HG03097 (cell line): ENCODE results near the gene ELK3.

Experiments
- ATAC-seq: cut with Tn5 transposase; IDR thresholded peaks from one replicate; pipeline ENCODE4 v1.9.1; 2021; ENCODE audit not compliant: unreplicated experiment, low FRiP score

Gene ELK3

DNA sequence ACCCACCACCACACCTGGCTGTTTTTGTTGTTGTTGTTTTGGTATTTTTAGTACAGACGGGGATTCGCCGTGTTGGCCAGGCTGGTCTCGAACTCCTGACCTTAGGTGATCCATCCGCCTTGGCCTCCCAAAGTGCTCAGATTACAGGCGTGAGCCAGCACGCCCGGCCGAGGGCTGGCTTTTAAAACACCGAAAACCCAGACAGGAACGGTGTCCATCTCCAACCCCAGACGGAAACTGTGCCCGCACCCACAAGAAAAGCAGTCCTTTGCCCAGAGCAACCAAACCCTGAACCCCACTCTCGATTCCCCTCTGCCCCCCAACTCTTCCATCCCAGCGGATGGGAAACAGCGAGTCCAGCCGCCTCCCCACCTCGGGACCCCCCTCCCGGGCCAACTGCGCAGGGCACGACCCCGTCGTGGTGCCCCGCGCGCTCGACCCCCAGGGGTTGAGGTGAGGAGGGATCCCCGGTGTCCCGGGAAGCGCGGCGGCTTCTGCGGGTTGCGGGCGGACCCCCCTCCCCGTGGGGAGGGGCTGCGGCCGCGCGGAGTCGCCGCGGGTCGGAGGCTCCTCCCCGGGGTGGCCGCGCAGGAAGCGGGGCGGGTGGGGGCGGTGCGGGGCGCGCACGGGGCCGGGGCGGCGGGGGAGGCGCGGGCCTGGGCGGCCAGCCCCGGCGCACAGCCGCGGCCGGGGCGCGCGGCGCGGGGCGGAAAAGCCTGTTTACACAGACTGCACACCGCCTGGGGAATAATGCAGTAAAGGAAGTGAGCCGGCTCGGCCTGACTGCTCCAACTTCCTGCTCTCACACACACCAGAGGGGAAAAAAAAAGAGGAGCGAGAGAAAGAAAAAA is at the start of gene ELK3:
Gene ELK3 (plus strand): TSS at position 651 of the 851 bp plus-strand sequence.
- peak; percentile 52 for ATAC-seq

DNA sequence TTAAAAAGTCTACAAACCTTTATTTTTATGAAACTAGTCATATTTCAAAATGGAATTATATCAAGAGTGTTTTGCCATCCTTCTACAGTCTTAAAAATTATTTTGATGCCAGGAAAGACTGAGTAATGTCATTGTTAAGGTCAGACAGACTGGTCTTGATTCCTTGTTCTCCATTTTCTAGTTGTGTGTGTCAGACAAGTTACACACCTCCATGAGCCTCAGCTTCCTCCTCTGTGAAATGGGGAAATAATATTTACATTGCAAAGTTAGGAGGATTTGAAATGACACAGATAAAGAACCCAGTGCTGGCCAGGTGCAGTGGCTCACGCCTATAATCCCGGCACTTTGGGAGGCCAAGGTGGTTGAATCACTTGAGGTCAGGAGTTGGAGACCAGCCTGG is 47.4 kb upstream of the ELK3 start:
- no peak for ATAC-seq

DNA sequence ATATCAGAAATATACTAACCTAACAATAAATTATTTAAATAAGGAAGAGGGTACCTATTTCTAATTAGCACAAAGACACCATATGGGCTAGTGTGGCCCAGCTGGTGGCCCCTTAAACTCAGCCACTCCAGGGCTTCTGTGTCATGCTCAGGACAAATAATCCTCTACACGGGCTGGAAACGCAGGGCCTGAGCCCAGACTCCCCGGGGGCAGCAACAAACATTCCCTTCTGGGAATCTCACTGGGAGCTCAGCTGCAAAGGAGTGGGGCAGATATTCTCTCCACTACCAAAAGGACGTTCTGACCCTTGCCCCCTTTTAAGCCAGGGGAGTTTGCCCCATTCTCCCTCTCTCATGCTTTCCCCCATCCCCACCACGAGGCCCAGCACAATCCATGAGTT is 43.7 kb upstream of the ELK3 start:
- no peak for ATAC-seq

DNA sequence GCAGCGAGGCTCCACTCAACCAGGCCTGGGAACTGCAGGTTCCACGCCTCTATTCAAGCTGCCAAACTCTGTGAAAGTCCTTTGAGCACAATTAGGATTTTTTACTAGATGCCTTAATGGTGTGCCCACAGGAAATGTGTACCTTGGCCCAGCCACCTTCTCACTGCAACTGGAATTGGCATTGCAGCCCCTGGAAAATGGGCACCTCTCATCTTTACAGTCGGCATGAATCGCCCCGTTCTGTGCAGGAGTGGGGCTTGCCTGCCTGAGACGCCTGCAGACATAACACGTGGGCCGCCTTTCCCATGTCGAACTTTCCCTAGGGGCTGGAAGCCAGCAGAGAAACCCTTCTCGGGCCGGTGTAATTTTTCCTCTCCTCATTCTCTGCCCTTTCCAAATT is 42.0 kb upstream of the ELK3 start:
- no peak for ATAC-seq

DNA sequence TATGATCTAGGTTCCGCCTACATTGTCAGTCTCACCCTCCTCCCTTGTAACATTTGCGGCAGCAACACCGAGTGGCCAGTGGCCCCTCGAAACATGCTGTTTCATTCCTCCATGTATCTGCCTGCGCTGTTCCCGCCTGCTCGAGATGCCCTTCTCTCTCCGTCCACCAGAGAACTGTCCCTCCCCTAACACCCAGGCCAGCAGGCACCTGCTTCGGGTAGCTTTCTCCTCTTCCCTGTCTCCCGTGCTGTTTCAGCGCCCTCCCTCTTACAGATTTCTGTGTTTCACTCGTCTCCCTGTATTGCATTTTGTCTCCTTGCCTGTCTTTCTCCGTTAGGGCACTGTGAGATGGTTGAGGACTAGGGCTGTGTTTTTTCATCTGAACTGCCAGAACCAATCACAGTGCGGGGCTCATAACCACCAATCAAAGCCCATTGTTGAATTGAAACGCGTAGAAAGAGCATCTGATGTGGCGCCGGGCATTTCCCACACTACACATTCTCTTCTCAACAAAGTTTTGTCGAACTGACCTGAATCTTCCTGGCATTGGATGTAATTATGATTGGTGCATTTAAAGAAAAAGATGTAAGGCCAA is 40.9 kb upstream of the ELK3 start:
- ATAC-seq = no peak

DNA sequence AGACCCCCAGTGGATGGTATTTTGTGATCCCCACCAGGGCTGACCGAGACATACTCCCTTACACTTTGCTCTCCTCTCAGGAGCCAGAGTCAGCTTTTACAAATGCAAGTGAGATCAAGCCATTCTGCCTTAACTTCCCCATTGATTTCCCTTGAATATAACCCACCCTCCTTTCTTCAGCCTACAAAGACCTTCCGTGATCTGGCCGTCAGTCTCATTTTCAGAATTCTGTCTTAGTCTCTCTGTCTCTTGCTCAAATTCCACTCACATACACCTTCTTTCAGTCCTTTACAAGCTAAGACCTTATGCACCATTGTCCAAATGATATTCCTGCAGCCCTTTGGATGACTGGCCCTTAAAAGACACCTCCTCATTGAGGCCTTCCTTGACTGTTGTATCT is 39.0 kb upstream of the ELK3 start:
- ATAC-seq = no peak

DNA sequence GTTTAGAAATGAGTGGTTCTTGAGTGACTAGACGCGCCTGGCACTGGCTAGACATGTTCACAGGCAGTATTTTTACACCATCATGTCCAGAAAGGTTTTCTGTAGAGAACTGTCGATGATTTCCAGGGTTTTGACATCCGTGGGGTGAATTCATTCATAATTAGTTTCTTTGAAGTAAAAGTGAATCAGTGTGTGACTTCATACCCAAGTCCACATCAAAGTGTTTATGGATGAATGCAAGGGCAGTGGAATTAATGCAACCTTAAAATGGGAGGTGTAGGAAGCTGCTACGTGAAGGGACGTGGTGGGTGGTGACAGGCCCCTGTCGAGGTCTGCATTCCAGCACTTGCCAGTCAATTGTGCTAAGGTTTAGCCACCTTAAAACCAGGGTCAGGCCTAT is 38.4 kb upstream of the ELK3 start:
- ATAC-seq = no peak

DNA sequence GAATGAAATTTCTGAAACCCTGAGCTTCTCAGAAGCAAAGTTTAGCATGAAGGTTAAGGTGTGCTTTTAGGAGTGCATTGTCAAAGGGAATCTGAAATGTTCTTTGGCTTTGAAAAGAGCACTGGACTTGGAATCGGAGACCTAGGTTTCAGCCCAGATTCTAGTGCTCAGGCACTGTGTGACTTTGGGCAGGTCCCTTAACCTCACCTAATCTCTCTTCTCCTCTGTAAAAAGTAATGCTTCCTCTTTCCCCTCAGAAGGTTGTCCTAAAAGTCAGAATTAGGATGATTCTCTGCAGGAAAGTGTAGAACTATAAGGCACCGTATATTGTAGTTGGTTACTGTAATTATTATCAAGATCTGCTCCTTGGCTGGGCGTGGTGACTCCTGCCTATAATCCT is 38.0 kb upstream of the ELK3 start:
- no peak for ATAC-seq

DNA sequence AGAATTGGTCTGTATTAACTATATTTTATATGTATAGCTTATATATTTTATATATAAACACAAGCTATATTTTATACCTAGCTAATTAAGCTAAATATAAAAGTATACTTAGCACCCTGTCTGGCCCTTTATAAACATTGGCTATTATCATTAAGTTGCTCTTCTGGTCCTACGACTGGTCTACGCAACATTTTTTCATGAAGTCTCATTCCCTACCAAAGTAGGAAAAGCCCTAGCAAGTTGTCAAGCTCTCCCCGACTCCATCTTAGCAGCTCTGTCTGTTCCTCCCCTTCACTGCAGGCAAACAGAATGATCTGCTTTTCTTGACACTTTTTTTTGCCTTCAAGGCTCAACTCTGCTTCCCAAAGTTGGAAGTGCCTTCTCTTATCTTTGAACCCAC is 36.7 kb upstream of the ELK3 start:
- ATAC-seq = no peak

DNA sequence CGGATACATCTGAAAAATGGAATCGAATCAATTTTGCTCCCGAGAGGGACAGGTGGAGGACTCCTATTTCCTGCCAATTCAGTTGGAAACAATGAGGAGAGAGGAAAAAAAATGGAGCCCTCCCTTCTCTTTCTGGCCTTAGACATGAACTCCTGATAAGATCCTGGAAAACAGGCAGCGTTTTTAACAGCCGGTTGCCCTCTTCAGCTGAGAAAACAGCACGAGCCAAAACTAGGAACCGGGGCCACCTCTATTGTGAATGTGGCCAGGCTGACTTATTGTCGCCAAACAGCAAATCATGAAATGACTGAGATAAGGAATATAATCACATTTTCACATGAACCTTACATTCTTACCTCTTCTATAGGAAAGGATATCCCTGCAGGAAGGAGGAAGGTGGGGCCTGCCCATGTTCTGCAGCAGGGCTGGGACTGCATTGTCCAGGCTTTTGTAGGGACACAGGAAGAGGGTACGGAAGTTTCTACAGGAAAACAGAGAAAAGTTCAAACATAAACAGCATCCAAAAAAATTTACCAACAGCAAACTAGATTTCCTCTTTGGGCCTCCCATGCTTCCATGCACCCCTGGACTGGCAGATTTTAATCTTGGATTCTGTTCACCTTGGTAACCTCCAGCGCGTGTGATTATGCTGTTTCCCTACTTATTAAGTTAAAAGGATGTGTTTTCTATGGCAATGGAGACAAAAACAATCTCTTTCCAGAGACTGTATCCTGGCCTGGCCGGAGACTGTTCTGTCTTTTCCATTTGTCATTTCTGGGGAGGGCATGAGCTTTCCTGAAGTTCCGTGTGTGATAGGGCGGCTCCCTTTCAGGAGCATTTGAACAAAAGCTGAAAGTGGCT is 29.0 kb upstream of the ELK3 start:
- ATAC-seq = no peak

DNA sequence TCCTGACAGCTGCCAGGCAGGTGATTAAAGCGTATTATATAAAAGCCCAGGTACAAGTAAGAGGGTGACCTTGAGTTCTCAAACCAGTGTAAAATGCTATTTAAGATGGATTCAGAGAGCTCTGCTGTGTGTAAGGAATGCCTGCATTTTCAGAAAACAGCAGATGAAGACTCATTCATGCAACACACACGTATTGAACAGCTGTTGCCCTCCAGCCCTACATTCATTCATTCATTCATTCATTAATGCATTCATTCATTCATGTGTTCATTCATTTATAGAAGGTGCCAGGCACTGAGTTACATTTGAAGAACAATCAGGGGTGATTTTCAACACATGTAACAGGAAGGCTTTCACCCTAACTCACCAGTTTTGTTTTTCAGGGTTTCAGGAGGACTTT is 27.4 kb upstream of the ELK3 start:
- no peak for ATAC-seq

DNA sequence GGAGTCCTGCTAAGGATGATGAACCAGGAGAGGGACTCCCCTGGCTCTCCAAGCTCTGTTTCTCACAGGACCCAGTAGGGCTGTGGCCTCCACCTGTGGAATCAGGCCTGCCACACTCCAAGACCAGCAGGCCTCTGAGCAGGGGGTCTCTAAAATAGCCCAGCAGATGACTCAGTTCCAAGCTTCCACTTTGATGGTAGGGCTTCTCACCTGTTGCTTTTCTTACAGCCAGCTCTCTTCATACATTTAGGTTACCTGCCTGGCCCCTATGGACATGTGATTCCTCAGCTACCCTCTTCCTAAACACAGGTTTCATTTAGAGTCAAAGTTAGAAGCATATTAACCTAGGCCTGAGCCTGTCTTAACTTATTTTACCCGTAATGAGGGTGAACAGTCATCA is 26.7 kb upstream of the ELK3 start:
- no peak for ATAC-seq

DNA sequence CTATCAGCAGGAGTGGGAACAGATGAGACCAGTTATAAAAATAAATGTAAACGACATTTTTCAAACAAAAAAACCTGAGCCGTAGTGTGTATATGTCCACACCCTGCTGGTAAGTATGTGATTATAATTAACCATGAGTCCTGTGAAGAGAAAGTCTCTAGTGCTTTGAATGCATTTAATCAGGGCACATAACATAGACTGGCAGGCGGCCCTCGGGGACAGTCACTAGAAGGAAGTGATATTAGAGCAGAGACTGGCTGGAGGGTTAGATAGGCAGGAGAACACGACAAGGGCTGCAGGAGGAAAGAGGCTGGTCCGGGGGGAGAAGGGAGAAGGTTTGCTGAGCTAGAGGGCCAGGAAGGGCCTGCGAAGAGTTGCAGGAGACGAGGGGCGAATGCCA is 23.8 kb upstream of the ELK3 start:
- no peak for ATAC-seq

DNA sequence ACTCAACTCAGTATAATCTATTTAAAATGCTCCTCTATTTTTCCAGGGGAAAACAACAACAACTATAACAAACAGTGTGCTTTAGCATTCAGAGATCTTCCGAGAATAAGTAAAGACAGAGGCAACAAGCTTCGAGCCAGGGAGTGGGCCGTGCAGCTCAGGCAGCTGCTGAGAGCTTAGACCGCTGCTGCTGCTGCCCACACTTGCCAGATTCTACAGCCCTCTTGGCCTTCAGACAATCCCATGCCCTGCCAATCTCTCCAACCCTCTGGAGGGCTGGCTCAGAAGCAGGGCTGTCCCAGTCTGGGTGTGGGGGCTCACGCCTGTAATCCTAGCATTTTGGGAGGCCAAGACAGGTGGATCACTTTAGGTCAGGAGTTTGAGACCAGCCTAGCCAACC is 23.4 kb upstream of the ELK3 start:
- ATAC-seq = no peak

DNA sequence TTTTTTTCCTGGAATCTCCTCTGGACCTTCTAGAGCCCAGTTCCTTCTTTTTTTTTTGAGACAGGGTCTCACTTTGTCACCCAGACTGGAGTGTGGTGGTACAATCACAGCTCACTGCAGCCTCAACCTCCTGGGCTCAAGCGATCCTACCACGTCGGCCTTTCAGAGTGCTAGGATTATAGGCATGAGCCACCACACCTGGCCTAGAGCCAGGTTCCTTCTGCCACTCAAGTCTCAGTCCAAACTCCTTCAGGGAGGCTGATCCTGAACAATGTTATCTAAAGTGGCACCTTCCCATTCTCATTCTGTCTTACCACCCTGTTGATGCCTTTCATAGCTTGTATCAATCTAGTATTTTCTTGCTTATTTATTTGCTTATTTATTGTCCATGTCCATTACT is 22.3 kb upstream of the ELK3 start:
- no peak for ATAC-seq

DNA sequence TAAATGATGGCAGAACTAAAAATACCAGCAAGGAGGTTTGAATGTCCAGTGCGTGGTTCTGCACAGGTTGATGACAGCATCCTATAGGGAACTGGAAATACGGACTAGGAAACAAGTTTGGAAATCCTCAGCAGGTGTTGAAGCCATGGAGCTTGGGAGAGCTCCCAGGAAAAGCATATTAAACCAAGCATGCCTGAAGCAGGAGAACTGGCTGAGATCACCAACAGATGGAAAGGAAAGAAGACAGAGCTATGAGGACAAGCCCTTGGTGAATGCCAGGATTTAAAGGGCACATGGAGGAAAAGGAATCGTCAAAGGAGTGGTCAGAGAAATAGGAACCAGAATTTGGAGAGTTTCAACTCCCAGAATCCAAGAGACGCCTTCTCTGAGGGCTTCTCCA is 21.2 kb upstream of the ELK3 start:
- ATAC-seq = no peak

DNA sequence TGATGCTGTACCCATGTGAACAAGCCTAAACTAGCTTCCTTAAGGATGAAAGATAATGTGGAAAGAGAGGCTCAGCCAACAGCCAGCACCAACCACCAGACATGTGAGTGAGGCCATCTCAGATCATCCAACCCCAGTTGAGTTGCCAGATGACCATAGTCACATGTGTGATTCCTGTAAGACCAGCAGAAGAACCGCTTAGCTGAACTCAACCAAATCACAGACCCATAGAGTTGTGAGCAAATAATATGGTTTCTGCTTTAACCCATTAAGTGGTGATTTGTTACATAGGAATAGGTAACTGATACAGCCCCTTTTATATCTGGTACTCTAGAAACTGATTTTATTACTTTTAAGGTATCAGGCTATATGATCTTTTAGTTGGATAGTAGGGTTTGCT is 17.6 kb upstream of the ELK3 start:
- no peak for ATAC-seq

DNA sequence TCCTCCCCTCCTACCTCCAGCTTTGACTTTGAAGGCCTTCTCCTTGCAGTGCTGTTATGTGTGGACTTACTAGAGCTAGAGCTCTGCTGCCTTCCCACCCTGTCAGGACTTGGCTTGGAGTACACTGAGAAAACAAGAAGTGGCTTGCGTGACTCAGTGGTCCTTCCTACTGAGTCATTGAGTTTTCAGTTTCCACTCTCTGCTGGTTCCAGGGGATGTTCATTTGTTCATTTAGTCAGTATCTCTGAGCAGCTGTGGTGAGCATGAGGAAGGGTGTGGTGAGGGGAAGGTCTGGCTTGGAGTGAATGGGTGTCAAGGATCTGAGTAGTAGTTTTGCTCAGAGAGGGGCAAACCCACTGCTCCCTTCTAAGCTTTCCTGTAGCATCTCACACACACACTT is 17.2 kb upstream of the ELK3 start:
- no peak for ATAC-seq

DNA sequence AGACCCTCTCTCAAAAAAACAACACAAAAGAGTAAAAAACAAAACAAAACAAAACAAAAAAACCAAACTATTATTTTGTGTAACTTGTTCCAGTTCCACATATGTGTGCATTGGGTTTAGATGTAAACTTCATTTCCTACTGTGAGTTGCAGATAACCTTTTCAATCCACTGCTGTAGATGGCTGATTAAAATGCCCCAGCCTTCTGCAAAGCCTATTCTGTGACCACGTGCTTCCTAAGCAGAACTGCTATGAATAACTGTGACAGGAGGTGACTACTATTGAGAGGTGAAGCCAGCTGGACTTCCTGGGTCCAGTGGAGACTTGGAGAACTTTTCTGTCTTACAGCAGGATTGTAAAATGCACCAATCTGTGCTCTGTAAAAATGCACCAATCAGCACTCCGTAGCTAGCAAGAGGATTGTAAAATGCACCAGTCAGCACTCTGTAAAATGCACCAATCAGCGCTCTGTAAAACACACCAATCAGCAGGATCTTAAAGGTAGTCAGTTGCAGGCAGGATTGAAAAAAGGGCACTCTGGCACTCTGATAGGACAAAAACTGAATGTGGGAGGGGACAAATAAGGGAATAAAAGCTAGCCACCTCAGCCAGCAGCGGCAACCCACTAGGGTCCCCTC is 10.3 kb upstream of the ELK3 start:
- ATAC-seq = no peak

DNA sequence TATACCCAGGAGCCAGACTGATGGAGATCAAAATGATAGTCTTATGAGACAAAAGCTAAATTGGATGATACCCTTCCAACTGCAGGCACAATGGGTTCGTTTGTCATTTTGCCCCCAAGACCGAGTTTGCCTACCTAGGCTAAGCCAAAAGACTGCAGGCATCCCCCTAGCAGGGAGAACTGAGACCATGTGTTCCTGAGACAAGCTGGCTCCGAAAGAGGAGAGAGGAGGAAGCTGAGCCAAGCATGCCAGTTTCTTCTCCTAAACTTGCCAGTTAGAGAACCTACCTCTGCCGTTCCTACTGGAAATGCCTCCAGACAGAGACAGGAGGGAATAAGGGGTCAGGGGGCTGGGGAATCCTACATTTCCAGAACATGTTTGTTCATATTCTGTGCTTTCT is 8.3 kb upstream of the ELK3 start:
- no peak for ATAC-seq
